Loucy (cell line): ENCODE results near the gene C7orf33.

ENCODE experiments used
- CTCF ChIP-seq: fragments of 200-600 bp; sonication (generic); conservative IDR thresholded peaks from 2 replicates; pipeline ENCODE4 v1.5.1; 2014; ENCODE audit warnings: mild to moderate bottlenecking, antibody characterized with exemption, low read length
- EZH2phosphoT487 ChIP-seq: fragments of 200-600 bp; IDR thresholded peaks from 2 replicates; pipeline ENCODE4 v1.6.1; 2018; ENCODE audit warnings: antibody characterized with exemption, mild to moderate bottlenecking, moderate library complexity, borderline replicate concordance

GRCh38 chr7:148662646-148663045, 72.1 kb downstream of the C7orf33 start:
- TF ChIP-seq CTCF, result no peak
- TF ChIP-seq EZH2phosphoT487, result no peak
